OCI-LY1 (cell line): Measurements from ENCODE around the gene PHF24.

ENCODE experiments used
- H2AFZ ChIP-seq: fragments of 200-600 bp; sonication (generic), shearing (Covaris generic); 2 replicates; pipeline ENCODE4 v1.6.0; 2014; ENCODE audit warnings: antibody characterized with exemption, mild to moderate bottlenecking, low read length
- H3F3A ChIP-seq: fragments of 200-600 bp; sonication (generic), shearing (Covaris generic); 2 replicates; pipeline ENCODE4 v1.6.0; 2014; ENCODE audit warnings: mild to moderate bottlenecking, antibody characterized with exemption, low read length, moderate library complexity; ENCODE audit not compliant: insufficient read depth
- H3K27ac ChIP-seq: fragments of 200-600 bp; sonication (generic); 2 replicates; pipeline ENCODE4 v1.5.1; 2014; ENCODE audit warnings: low read length, mixed run types, mild to moderate bottlenecking, low read depth; ENCODE audit not compliant: poor library complexity, severe bottlenecking
- H3K27me3 ChIP-seq: fragments of 200-600 bp; sonication (generic); 2 replicates; pipeline ENCODE4 v1.6.0; 2014; ENCODE audit warnings: antibody characterized with exemption, mild to moderate bottlenecking, low read length, moderate library complexity; ENCODE audit not compliant: insufficient read depth
- H3K36me3 ChIP-seq: fragments of 200-600 bp; sonication (generic); 2 replicates; pipeline ENCODE4 v1.6.1; 2014; ENCODE audit warnings: mild to moderate bottlenecking, antibody characterized with exemption, low read length, moderate library complexity, mixed read lengths; ENCODE audit not compliant: insufficient read depth
- H3K4me1 ChIP-seq: fragments of 200-600 bp; sonication (generic); 2 replicates; pipeline ENCODE4 v1.5.1; 2014; ENCODE audit warnings: mild to moderate bottlenecking, low read length, moderate library complexity; ENCODE audit not compliant: insufficient read depth, severe bottlenecking
- H3K4me2 ChIP-seq: fragments of 200-600 bp; sonication (generic), shearing (Covaris generic); 2 replicates; pipeline ENCODE4 v1.6.1; 2014; ENCODE audit warnings: low read length
- H3K4me3 ChIP-seq: fragments of 200-600 bp; sonication (generic); 2 replicates; pipeline ENCODE4 v1.5.1; 2014; ENCODE audit warnings: low read length, low read depth, mild to moderate bottlenecking, mixed read lengths; ENCODE audit not compliant: poor library complexity, severe bottlenecking
- H3K79me2 ChIP-seq: fragments of 200-600 bp; shearing (Covaris generic); 2 replicates; pipeline ENCODE4 v1.6.1; 2016; ENCODE audit warnings: mixed run types, low read length, mixed read lengths; ENCODE audit not compliant: insufficient read depth
- H3K9ac ChIP-seq: fragments of 200-600 bp; sonication (generic), shearing (Covaris generic); 2 replicates; pipeline ENCODE4 v1.6.1; 2014; ENCODE audit warnings: mild to moderate bottlenecking, low read length, mixed read lengths
- H3K9me2 ChIP-seq: fragments of 200-600 bp; sonication (generic), shearing (Covaris generic); 2 replicates; pipeline ENCODE4 v1.6.1; 2014; ENCODE audit warnings: low read depth, mild to moderate bottlenecking, low read length, mixed read lengths
- H3K9me3 ChIP-seq: fragments of 200-600 bp; shearing (Covaris generic); 2 replicates; pipeline ENCODE4 v1.6.1; 2014; ENCODE audit warnings: low read length, mixed read lengths
- H4K20me1 ChIP-seq: fragments of 200-600 bp; sonication (generic), shearing (Covaris generic); 2 replicates; pipeline ENCODE4 v1.6.0; 2016; ENCODE audit warnings: mild to moderate bottlenecking, low read length; ENCODE audit not compliant: insufficient read depth
- EZH2 ChIP-seq: fragments of 200-600 bp; sonication (generic), shearing (Covaris generic); IDR thresholded peaks from 2 replicates; pipeline ENCODE4 v1.8.0; 2017; ENCODE audit warnings: borderline replicate concordance, mixed run types, mild to moderate bottlenecking, antibody characterized with exemption, low read length, moderate library complexity, mixed read lengths
- TF ChIP-seq, protein P1 (sequence below): fragments of 200-600 bp; sonication (generic), shearing (Covaris generic); IDR thresholded peaks from 2 replicates; pipeline ENCODE4 v1.5.1; 2017; ENCODE audit warnings: mild to moderate bottlenecking, antibody characterized with exemption, low read length, moderate library complexity, mixed read lengths

Gene PHF24

GRCh38 chr9:34985311-34985899 is 27.3 kb downstream of the PHF24 start:
- Histone ChIP-seq H2AFZ (no peak overlapping the region), H3K27ac (no peak overlapping the region), H4K20me1 (no peaks in the 10 kb centered on the region), H3K9ac (no peak overlapping the region), H3K9me3 (no peaks in the 10 kb centered on the region), H3K79me2 (no peaks in the 10 kb centered on the region), H3K4me3 (no peak overlapping the region), H3F3A (no peaks in the 10 kb centered on the region), H3K36me3 (no peaks in the 10 kb centered on the region), H3K9me2 (no peaks in the 10 kb centered on the region), H3K4me1 (peaks cover 13% of the 10 kb centered on the region), H3K4me2 (no peak overlapping the region), H3K27me3 (no peaks in the 10 kb centered on the region)
- TF ChIP-seq, protein P1, sequence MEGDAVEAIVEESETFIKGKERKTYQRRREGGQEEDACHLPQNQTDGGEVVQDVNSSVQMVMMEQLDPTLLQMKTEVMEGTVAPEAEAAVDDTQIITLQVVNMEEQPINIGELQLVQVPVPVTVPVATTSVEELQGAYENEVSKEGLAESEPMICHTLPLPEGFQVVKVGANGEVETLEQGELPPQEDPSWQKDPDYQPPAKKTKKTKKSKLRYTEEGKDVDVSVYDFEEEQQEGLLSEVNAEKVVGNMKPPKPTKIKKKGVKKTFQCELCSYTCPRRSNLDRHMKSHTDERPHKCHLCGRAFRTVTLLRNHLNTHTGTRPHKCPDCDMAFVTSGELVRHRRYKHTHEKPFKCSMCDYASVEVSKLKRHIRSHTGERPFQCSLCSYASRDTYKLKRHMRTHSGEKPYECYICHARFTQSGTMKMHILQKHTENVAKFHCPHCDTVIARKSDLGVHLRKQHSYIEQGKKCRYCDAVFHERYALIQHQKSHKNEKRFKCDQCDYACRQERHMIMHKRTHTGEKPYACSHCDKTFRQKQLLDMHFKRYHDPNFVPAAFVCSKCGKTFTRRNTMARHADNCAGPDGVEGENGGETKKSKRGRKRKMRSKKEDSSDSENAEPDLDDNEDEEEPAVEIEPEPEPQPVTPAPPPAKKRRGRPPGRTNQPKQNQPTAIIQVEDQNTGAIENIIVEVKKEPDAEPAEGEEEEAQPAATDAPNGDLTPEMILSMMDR = peak; percentile 87
- no peak for TF ChIP-seq EZH2

DNA sequence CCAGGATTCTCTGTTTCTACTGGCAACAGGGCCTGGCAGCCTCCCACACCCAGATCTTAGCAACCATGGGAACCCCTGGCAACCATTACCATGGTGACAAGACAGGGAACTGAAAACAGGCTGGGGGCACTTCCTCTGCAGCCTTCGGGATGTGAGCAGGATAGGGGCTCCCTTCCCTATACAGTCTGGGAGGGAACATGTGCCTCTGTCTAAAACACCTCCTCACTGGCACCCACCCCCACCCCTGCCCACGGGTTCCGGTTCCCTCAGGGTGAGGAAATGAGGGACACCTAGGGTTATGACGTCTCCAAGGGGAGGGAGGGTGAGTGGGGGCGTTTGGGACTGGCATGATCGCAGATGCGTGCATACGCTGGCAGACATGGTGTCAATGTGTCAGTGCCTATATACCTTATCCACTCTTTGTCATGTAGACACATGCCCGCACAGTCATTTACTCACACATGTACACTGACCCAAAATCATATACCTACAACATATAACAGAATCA is 28.5 kb downstream of the PHF24 start:
- H3K4me1 ChIP-seq = peaks cover 17% of the 10 kb centered on the region
- H3K36me3 ChIP-seq = no peaks in the 10 kb centered on the region
- no peak overlapping the region for H3K9ac ChIP-seq
- H3K9me3 ChIP-seq = no peaks in the 10 kb centered on the region
- no peak overlapping the region for H3K4me3 ChIP-seq
- H3K27ac ChIP-seq = no peak overlapping the region
- TF ChIP-seq, protein P1 = no peak
- TF ChIP-seq EZH2 = no peak
- H3K9me2 ChIP-seq = no peaks in the 10 kb centered on the region
- H3K79me2 ChIP-seq = no peaks in the 10 kb centered on the region
- H2AFZ ChIP-seq = no peak overlapping the region
- H3K4me2 ChIP-seq = no peak overlapping the region
- H3K27me3 ChIP-seq = no peaks in the 10 kb centered on the region
- no peaks in the 10 kb centered on the region for H4K20me1 ChIP-seq
- no peaks in the 10 kb centered on the region for H3F3A ChIP-seq

- no peaks in the 10 kb centered on the region for H4K20me1 ChIP-seq
- TF ChIP-seq, protein P1 = no peak
- TF ChIP-seq EZH2 = no peak
- H2AFZ ChIP-seq = no peak overlapping the region
- H3K9me2 ChIP-seq = no peaks in the 10 kb centered on the region
- no peaks in the 10 kb centered on the region for H3K79me2 ChIP-seq
- H3F3A ChIP-seq = no peaks in the 10 kb centered on the region
- no peaks in the 10 kb centered on the region for H3K9me3 ChIP-seq
- H3K4me1 ChIP-seq = peaks cover 17% of the 10 kb centered on the region
- no peaks in the 10 kb centered on the region for H3K36me3 ChIP-seq
- H3K4me3 ChIP-seq = no peak overlapping the region
- H3K4me2 ChIP-seq = no peak overlapping the region
- no peak overlapping the region for H3K27ac ChIP-seq
- H3K27me3 ChIP-seq = no peaks in the 10 kb centered on the region
- no peak overlapping the region for H3K9ac ChIP-seq
Measured at GRCh38 chr9:34987160-34987901, 29.2 kb downstream of the PHF24 start.
